Measurements from ENCODE around the gene RAB36. TPM values are rescaled to one million over a fixed set of nuclear protein-coding genes. Genes with fewer than 3 reads are reported as not detected.

RAB36 gene
- polyA plus RNA-seq, 2 of the 4 experiments (the other 2 are of a cell fraction) = 2.5 to 4.0 TPM

- DNase-seq (ENCODE audit: low read depth in 1 of 2, low spot score in 1 of 2) (no peak), FAIRE-seq (no peak), ATAC-seq (no peak)
- TF ChIP-seq POLR2A (IDR thresholded peaks at IDR 0.05; ENCODE audit: low read length) (no peak), HEYL (CRISPR knock-in tag; IDR thresholded peaks at IDR 0.05) (no peak), TP53 (CRISPR knock-in tag; IDR thresholded peaks at IDR 0.05) (no peak), HOXB13 (CRISPR knock-in tag; IDR thresholded peaks at IDR 0.05; ENCODE audit: low read depth) (no peak), JUN (IDR thresholded peaks at IDR 0.05) (no peak), TFCP2L1 (CRISPR knock-in tag; IDR thresholded peaks at IDR 0.05) (no peak)
- WGBS (ENCODE audit: missing lambda C conversion rate) = 89% methylated on average over 7 of the region's 7 CpGs
- Histone ChIP-seq H3K4me2 (no peak overlapping the region), H3K9me3 (no peaks in the 10 kb centered on the region), H3K4me3 (no peak overlapping the region), H3K4me1 (no peaks in the 10 kb centered on the region), H3K27ac (no peak overlapping the region)
- ChIA-PET CTCF (interaction anchor here (0.9 to 9.6 kb wide), 2 partner anchors 9 to 162 kb away, joined by 4 to 144 read pairs; no protein-coding TSS in a partner anchor), POLR2A (no interaction called here)
These were observed 24.8 kb upstream of the RAB36 start for GRCh38 chr22:23120415-23120899.

GRCh38 chr22:23121000-23121421 is 24.3 kb upstream of the RAB36 start:
- DNase-seq (ENCODE audit: low read depth in 1 of 2, low spot score in 1 of 2) (no peak), ATAC-seq (no peak), FAIRE-seq (no peak)
- H3K4me2 ChIP-seq = no peak overlapping the region
- H3K4me1 ChIP-seq = no peaks in the 10 kb centered on the region
- ChIA-PET CTCF (interaction anchor here (9.6 kb wide), 1 partner anchor 163 kb away, joined by 144 read pairs; no protein-coding TSS in a partner anchor), POLR2A (no interaction called here)
- H3K27ac ChIP-seq = no peak overlapping the region
- WGBS (ENCODE audit: missing lambda C conversion rate) = 77% methylated on average over 3 of the region's 4 CpGs
- TF ChIP-seq MAFK (IDR thresholded peaks at IDR 0.05; ENCODE audit: partially characterized antibody) (no peak), KDM1A (IDR thresholded peaks at IDR 0.05; ENCODE audit: low read depth) (no peak), MYC (IDR thresholded peaks at IDR 0.05; ENCODE audit: borderline replicate concordance, low read length) (no peak), RNF2 (IDR thresholded peaks at IDR 0.05; ENCODE audit: borderline replicate concordance, low read depth) (no peak), ELK1 (IDR thresholded peaks at IDR 0.05; ENCODE audit: low read depth, low read length) (no peak), CHD2 (IDR thresholded peaks at IDR 0.05; ENCODE audit: low read length, partially characterized antibody) (no peak), GATA3 (IDR thresholded peaks at IDR 0.05; ENCODE audit: borderline replicate concordance) (no peak), NR3C1 (IDR thresholded peaks at IDR 0.05) (no peak), RFX5 (IDR thresholded peaks at IDR 0.05) (no peak), BHLHE40 (IDR thresholded peaks at IDR 0.05; ENCODE audit: low read depth, low read length) (no peak), EHMT2 (IDR thresholded peaks at IDR 0.05; ENCODE audit: low read depth) (no peak), E2F6 (IDR thresholded peaks at IDR 0.05; ENCODE audit: borderline replicate concordance, low read depth) (no peak), REST (IDR thresholded peaks at IDR 0.05) (no peak), HOXB5 (CRISPR knock-in tag; IDR thresholded peaks at IDR 0.05) (no peak), RCOR1 (IDR thresholded peaks at IDR 0.05; ENCODE audit: low read depth, low read length) (no peak), PHF8 (IDR thresholded peaks at IDR 0.05; ENCODE audit: borderline replicate concordance, low read depth) (no peak)
- H3K9me3 ChIP-seq = no peaks in the 10 kb centered on the region
- no peak overlapping the region for H3K4me3 ChIP-seq
